GM19240 (cell line): ENCODE data around the gene ZNF470.

ENCODE experiments used
- DNase-seq: peaks from one replicate; pipeline ENCODE4 v3.0.0; 2011; ENCODE audit warnings: low spot score; ENCODE audit not compliant: insufficient read length

ZNF470 gene

DNA sequence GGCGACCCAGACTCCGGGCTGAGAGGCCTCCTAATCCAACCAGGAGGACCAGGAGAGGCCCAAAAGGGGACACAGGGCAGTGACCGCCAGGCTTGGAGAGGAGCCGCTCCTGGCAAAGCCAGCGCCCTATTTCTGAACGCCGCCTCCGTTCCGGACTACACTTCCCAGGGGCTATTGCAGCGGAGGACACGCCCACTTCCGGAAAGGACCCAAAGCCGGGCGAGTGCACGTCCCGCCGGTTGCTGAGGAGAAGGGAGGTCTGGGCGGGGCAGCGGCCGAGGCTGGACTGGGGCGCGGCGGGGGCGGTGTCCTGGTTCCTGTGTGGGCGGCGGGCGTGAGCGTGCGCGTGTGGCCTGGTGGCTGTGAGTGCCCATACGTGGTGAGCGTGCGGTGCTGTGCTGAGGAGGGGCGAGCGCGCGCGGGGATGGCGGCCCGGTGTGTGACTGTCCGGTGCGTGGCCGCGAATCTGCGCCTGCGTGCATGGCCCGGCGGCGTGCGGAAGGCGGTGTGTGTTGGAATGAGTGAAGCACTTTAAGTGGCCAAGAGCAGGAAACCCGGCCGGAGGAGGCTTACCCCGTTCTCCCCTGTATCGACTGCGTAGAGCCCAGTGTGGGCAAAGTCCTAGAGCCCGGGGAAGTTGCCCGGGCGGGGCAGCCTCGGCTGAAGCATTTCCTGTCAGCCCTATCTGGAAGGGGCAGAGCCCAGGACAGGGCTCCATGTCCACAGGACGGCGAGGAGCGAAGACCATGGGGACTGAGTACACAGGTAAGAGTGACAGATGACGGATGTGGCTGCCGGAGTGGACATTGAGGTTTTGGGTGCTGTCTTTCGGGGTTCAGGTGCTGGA lies at the start of gene ZNF470:
TSS of gene ZNF470 (plus strand) at position 195 of the 847 bp plus-strand sequence. CDS start 2,844 bp downstream, outside the sequence.
- peak; percentile 62 for DNase-seq

DNA sequence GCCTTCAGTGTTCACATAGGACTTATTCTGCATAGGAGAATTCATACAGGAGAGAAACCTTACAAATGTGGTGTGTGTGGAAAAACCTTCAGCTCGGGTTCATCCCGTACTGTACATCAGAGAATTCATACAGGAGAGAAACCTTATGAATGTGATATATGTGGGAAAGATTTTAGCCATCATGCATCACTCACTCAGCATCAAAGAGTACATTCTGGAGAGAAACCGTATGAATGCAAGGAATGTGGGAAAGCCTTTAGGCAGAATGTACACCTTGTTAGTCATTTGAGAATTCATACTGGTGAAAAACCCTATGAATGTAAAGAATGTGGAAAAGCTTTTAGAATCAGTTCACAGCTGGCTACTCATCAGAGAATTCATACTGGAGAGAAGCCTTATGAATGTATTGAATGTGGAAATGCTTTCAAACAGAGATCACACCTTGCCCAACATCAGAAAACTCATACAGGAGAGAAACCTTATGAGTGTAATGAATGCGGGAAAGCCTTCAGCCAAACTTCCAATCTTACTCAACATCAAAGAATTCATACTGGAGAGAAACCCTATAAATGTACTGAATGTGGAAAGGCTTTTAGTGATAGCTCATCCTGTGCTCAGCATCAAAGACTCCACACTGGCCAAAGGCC lies 41.9 kb upstream of the ZNF470 start:
- no peak for DNase-seq

DNA sequence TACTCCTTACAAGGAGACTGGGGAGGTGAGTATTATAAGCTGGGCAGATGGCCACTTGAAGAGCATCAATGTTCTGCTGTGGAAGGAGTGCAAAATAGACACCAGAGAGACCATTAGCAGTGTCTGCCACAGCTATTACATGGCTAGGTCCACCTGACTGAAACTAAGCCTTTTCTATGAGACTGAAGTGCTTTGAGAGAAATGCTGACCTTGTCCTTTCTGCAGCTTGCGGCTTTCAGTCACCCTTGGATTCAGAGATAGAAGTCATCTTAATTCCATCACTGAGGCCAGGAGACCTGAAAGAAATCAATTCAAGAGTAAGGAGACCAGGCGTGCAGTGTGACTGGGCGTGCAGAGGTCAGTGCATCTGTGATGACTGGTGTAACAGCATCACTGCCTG lies 29.8 kb upstream of the ZNF470 start:
- DNase-seq: no peak

- no peak for DNase-seq
These were observed 29.0 kb upstream of the ZNF470 start for GRCh38 chr19:56538254-56538760.

DNA sequence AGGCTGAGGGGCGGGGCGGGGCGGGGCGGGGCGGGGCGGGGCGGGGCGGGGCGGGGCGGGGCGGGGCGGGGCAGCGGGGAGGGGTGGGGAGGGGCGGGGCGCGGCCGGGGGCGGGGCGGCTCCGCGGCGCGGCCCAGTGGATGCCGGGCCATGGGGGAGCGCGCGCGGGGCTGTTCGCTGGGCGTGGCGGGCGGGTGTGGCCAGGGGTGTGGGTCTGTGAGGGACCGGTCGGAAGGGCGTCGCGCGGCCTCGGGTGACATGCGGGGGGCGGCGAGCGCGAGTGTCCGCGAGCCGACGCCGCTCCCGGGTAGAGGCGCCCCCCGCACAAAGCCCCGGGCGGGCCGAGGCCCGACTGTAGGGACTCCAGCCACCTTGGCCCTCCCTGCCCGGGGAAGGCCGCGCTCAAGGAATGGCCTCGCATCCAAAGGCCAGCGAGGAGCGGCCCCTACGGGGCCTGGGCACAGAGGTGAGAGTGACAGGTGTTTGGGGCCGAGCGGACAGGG lies 28.5 kb upstream of the ZNF470 start, which contains the start of gene ZFP28:
TSS of gene ZFP28 (plus strand) at position 188 of the 503 bp plus-strand sequence. CDS start at position 259, 71 bp downstream.
- no peak for DNase-seq

DNA sequence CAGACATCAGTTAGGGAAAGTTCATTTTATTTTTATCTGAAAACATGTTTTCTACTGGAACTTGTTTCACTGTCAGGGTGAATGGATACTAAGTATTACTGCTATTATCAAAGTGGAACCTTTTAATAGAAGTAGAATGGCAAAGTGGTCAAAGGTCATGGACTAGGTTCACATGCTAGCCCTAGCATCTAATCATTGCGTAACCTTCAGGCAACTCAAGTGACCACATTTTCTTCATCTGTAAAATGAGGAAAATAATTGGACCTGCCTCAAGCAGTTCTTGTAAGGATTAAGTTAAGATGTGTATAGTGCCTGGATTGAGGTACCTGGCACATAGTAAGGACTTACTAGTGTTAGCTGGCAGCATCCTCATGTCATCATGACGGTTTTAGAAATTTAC lies 23.5 kb upstream of the ZNF470 start:
- no peak for DNase-seq

DNA sequence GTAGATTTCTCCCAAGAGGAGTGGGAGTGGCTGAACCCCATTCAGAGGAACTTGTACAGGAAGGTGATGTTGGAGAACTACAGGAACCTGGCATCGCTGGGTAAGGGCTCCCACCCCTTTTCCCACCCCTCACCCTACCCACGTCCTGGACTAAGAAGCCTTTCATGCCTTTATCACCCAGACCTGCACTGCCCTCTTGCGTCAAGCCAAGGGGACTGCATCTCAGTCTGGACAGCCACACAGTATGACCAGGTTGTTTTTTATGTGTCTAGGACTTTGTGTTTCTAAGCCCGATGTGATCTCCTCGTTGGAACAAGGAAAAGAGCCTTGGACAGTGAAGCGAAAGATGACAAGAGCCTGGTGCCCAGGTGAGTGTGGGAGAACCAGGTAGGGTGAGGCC lies 19.7 kb upstream of the ZNF470 start:
- no peak for DNase-seq

- DNase-seq: no peak
These were observed 12.9 kb upstream of the ZNF470 start for GRCh38 chr19:56554272-56554869.

- no peak for DNase-seq
These were observed 4.5 kb upstream of the ZNF470 start for GRCh38 chr19:56562766-56563165.

- no peak for DNase-seq
These were observed 379 bp upstream of the ZNF470 start for GRCh38 chr19:56566904-56567273.

GRCh38 chr19:56572589-56572988 lies 5.3 kb downstream of the ZNF470 start:
- DNase-seq: no peak

DNA sequence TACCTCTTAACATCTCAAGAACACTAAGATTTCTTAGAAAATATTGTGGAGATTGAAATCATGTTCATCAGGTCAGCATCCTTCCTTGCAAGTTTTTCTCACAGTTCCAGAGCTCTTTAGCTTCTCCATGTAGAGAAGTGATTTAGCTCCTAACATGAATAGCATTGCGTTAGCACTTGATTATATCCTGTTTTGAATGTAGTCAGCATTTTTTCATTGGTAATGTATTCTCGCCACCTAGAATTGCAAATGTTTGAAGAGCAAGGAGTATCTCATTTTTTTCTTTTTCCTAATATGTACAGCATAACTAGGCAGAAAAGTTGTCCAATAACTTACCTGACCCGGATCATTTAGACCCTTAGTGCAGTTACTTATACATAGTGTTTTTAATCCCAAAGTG lies 6.6 kb downstream of the ZNF470 start:
- no peak for DNase-seq

DNA sequence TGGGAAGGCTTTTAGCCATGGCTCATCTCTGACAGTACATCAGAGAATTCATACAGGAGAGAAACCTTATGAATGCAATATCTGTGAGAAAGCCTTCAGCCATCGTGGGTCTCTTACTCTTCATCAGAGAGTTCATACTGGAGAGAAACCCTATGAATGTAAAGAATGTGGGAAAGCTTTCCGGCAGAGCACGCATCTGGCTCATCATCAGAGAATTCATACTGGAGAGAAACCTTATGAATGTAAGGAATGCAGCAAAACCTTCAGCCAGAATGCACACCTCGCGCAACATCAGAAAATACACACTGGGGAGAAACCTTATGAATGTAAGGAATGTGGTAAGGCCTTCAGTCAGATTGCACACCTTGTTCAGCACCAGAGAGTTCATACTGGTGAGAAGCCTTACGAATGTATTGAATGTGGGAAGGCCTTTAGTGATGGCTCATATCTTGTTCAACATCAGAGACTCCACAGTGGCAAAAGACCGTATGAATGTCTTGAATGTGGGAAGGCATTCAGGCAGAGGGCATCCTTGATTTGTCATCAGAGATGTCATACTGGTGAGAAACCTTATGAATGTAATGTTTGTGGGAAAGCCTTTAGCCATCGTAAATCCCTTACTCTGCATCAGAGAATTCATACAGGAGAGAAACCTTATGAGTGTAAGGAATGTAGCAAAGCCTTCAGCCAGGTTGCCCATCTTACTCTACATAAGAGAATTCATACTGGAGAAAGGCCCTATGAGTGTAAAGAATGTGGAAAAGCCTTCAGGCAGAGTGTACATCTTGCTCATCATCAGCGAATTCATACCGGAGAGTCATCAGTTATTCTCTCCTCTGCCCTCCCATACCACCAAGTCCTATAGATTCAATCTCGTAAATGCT lies 10.7 kb downstream of the ZNF470 start:
- DNase-seq: no peak

DNA sequence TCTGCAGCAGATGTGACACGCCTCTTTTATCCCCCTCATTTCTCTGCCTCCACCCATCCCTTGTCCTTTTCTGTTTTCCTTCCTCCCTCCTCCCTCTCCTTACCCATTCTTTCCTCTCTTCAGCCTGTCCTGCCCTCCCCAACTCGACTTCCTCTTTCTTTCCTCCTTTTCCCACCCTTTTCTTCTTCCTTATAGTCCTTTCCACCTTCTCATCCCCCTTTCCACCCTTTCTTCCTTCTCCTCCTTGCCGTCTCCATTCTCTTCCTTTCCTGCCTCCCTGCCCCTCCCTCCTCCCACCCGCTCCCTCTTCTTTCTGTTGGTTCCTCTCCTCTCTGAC lies 27.1 kb downstream of the ZNF470 start:
- DNase-seq: no peak

GRCh38 chr19:56594783-56595547 lies 27.7 kb downstream of the ZNF470 start, which contains the start of gene ZNF71:
Gene ZNF71 (plus strand): TSS chr19:56595302. CDS start chr19:56601559, 6,257 bp downstream.
- peak; percentile 95 for DNase-seq

GRCh38 chr19:56595548-56595899 lies 28.3 kb downstream of the ZNF470 start:
- DNase-seq: no peak

DNA sequence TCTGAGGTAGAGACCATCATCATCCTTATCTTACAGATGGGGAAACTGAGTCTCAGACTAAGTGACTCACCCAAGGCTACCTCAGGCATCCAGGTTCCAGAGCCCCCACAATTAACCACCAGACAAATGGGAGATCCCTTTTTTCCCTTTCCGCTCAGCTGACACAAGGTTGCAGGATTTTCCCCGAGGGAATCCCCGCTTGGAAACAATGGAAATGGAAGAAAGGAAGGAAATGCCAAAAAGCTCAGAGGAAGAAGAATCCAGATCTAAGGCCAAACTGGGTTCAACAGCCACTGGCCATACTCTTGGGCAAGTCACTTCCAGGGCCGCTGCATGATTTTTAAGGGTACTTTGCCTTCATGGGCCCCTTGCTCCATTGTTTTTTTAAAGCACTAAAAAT lies 29.4 kb downstream of the ZNF470 start:
- DNase-seq: no peak

- no peak for DNase-seq
These were observed 30.4 kb downstream of the ZNF470 start for GRCh38 chr19:56597696-56598095.

- DNase-seq: no peak
These were observed 34.1 kb downstream of the ZNF470 start for GRCh38 chr19:56601375-56601774.

DNA sequence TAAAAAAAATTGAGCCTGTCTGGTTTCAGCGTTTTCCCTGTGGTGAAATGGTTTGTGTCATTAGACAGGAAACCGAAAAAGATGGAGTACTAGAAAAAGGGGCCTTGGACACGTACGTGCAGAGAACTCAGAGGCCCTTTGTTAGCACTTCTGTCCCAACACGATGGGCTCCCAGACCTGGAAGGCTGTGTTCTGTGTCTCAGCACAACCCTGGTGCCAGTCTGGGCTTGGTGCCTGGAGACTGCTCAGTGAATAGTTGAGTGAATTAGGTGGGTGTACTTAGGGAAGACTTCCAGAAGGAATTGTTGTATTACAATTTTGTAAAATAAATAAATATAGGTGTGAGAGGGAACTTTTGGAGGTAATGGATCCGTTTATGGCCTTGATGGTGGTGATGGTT lies 36.6 kb downstream of the ZNF470 start:
- DNase-seq: no peak
